HG03108 (cell line): Measurements from ENCODE around the gene BAD.
"Not testable (repeated sequence)": the region's sequence is repeated elsewhere in the genome, so short reads cannot be mapped to it uniquely, and the experiment has no call there.

Experiments used
- ATAC-seq: cut with Tn5 transposase; IDR thresholded peaks from one replicate; pipeline ENCODE4 v1.9.1; 2021; ENCODE audit warnings: moderate library complexity; ENCODE audit not compliant: unreplicated experiment

BAD gene

GRCh38 chr11:64315667-64316526 is 31.4 kb upstream of the BAD start:
- ATAC-seq: not testable (repeated sequence)

- ATAC-seq: no peak
Measured at GRCh38 chr11:64314805-64315561, 30.5 kb upstream of the BAD start.

GRCh38 chr11:64314146-64314804 is 29.8 kb upstream of the BAD start:
- ATAC-seq: no peak

- ATAC-seq: no peak
Measured at GRCh38 chr11:64313491-64314145, 29.2 kb upstream of the BAD start.

GRCh38 chr11:64312947-64313346 is 28.5 kb upstream of the BAD start:
- ATAC-seq: no peak

GRCh38 chr11:64307795-64308194 is 23.3 kb upstream of the BAD start:
- ATAC-seq: not testable (repeated sequence)

- ATAC-seq: no peak
Measured at GRCh38 chr11:64306876-64307622, 22.6 kb upstream of the BAD start.

GRCh38 chr11:64306563-64306875 is 22.1 kb upstream of the BAD start:
- no peak for ATAC-seq

- ATAC-seq: peak; percentile 19
Measured at GRCh38 chr11:64305691-64306562, 21.5 kb upstream of the BAD start.

- peak; percentile 62 for ATAC-seq
Measured at GRCh38 chr11:64305075-64305690, 20.7 kb upstream of the BAD start, which contains the start of gene ESRRA. ESRRA (plus strand) TSS chr11:64305524; CDS start chr11:64307180, 1,656 bp downstream.

- peak; percentile 30 for ATAC-seq
Measured at GRCh38 chr11:64304316-64305072, 20.0 kb upstream of the BAD start.

GRCh38 chr11:64304032-64304315 is 19.5 kb upstream of the BAD start:
- no peak for ATAC-seq

GRCh38 chr11:64303109-64304031 is 18.9 kb upstream of the BAD start:
- ATAC-seq: no peak

- no peak for ATAC-seq
Measured at GRCh38 chr11:64299847-64300648, 15.6 kb upstream of the BAD start, which contains the start of gene CATSPERZ. CATSPERZ (plus strand) TSS chr11:64300358; CDS start chr11:64300411, 53 bp downstream.

GRCh38 chr11:64298966-64299846 is 14.7 kb upstream of the BAD start:
- no peak for ATAC-seq
